GM18502 (cell line): ENCODE results near the gene TMEM132C.

Experiments used
- ATAC-seq: cut with Tn5 transposase; IDR thresholded peaks from one replicate; pipeline ENCODE4 v1.9.1; 2021; ENCODE audit warnings: mild to moderate bottlenecking; ENCODE audit not compliant: unreplicated experiment, poor library complexity

TMEM132C gene

GRCh38 chr12:128337431-128338170 is 70.6 kb downstream of the TMEM132C start:
- no peak for ATAC-seq

- no peak for ATAC-seq
These were observed 71.6 kb downstream of the TMEM132C start for GRCh38 chr12:128338386-128339125.

- ATAC-seq: no peak
These were observed 72.2 kb downstream of the TMEM132C start for GRCh38 chr12:128339126-128339520.

- no peak for ATAC-seq
These were observed 72.7 kb downstream of the TMEM132C start for GRCh38 chr12:128339631-128340030.

- ATAC-seq: no peak
These were observed 86.3 kb downstream of the TMEM132C start for GRCh38 chr12:128353301-128353700.

- ATAC-seq: no peak
These were observed 89.6 kb downstream of the TMEM132C start for GRCh38 chr12:128356547-128356946.

GRCh38 chr12:128361400-128361995 is 94.5 kb downstream of the TMEM132C start:
- ATAC-seq: no peak

GRCh38 chr12:128365032-128365431 is 98.1 kb downstream of the TMEM132C start:
- no peak for ATAC-seq

- no peak for ATAC-seq
These were observed 98.8 kb downstream of the TMEM132C start for GRCh38 chr12:128365651-128366231.

GRCh38 chr12:128367961-128368360 is 101.0 kb downstream of the TMEM132C start:
- no peak for ATAC-seq

- ATAC-seq: no peak
These were observed 114.6 kb downstream of the TMEM132C start for GRCh38 chr12:128381541-128381940.

GRCh38 chr12:128381946-128382345 is 115.0 kb downstream of the TMEM132C start:
- ATAC-seq: no peak

- no peak for ATAC-seq
These were observed 116.0 kb downstream of the TMEM132C start for GRCh38 chr12:128382946-128383345.

- no peak for ATAC-seq
These were observed 116.5 kb downstream of the TMEM132C start for GRCh38 chr12:128383357-128383937.

- no peak for ATAC-seq
These were observed 118.8 kb downstream of the TMEM132C start for GRCh38 chr12:128385736-128386135.

GRCh38 chr12:128387811-128388422 is 120.9 kb downstream of the TMEM132C start:
- ATAC-seq: peak; percentile 47

- no peak for ATAC-seq
These were observed 121.6 kb downstream of the TMEM132C start for GRCh38 chr12:128388461-128389000.

GRCh38 chr12:128393346-128393745 is 126.4 kb downstream of the TMEM132C start:
- ATAC-seq: no peak

GRCh38 chr12:128394137-128394536 is 127.2 kb downstream of the TMEM132C start:
- no peak for ATAC-seq

GRCh38 chr12:128399253-128399652 is 132.3 kb downstream of the TMEM132C start:
- ATAC-seq: no peak
